ENCODE measurements around the gene BCKDHA.

BCKDHA gene

GRCh38 chr19:41364524-41365391 lies 32.9 kb upstream of the BCKDHA start:
- peak overlapping the region; percentile 85 for H3K9ac ChIP-seq (ENCODE audit: low read length)
- H3K4me1 ChIP-seq (ENCODE audit: insufficient read depth, low read length, severe bottlenecking), result peaks cover 22% of the 10 kb centered on the region
- no peaks in the 10 kb centered on the region for H4K20me1 ChIP-seq (ENCODE audit: insufficient read depth, low read length)
- H3K9me2 ChIP-seq (ENCODE audit: low read depth, low read length), result no peaks in the 10 kb centered on the region
- H3K36me3 ChIP-seq (ENCODE audit: insufficient read depth, low read length), result no peaks in the 10 kb centered on the region
- peak overlapping the region; percentile 75 for H3K4me3 ChIP-seq (ENCODE audit: low read depth, low read length, poor library complexity, severe bottlenecking)
- TF ChIP-seq EZH2 (IDR thresholded peaks at IDR 0.05; ENCODE audit: borderline replicate concordance, low read length), result no peak
- TF ChIP-seq, protein P1, sequence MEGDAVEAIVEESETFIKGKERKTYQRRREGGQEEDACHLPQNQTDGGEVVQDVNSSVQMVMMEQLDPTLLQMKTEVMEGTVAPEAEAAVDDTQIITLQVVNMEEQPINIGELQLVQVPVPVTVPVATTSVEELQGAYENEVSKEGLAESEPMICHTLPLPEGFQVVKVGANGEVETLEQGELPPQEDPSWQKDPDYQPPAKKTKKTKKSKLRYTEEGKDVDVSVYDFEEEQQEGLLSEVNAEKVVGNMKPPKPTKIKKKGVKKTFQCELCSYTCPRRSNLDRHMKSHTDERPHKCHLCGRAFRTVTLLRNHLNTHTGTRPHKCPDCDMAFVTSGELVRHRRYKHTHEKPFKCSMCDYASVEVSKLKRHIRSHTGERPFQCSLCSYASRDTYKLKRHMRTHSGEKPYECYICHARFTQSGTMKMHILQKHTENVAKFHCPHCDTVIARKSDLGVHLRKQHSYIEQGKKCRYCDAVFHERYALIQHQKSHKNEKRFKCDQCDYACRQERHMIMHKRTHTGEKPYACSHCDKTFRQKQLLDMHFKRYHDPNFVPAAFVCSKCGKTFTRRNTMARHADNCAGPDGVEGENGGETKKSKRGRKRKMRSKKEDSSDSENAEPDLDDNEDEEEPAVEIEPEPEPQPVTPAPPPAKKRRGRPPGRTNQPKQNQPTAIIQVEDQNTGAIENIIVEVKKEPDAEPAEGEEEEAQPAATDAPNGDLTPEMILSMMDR (IDR thresholded peaks at IDR 0.05; ENCODE audit: low read length), result no peak
- H3K27me3 ChIP-seq (ENCODE audit: insufficient read depth, low read length), result no peaks in the 10 kb centered on the region
- H3K27ac ChIP-seq (ENCODE audit: low read depth, low read length, poor library complexity, severe bottlenecking), result peak overlapping the region; percentile 95
- peak overlapping the region; percentile 80 for H3K4me2 ChIP-seq (ENCODE audit: low read length)
- H2AFZ ChIP-seq (ENCODE audit: low read length), result no peak overlapping the region
- H3K9me3 ChIP-seq (ENCODE audit: low read length), result no peaks in the 10 kb centered on the region
- H3K79me2 ChIP-seq (ENCODE audit: insufficient read depth, low read length), result peaks cover 5% of the 10 kb centered on the region; the same call in 1 of the 2 replicates
- no peaks in the 10 kb centered on the region for H3F3A ChIP-seq (ENCODE audit: insufficient read depth, low read length)

- H3K79me2 ChIP-seq (ENCODE audit: insufficient read depth, low read length), result peaks cover 5% of the 10 kb centered on the region; the same call in 1 of the 2 replicates
- H3K27me3 ChIP-seq (ENCODE audit: insufficient read depth, low read length), result no peaks in the 10 kb centered on the region
- H3F3A ChIP-seq (ENCODE audit: insufficient read depth, low read length), result no peaks in the 10 kb centered on the region
- no peak overlapping the region for H3K9ac ChIP-seq (ENCODE audit: low read length)
- H3K4me3 ChIP-seq (ENCODE audit: low read depth, low read length, poor library complexity, severe bottlenecking), result no peak overlapping the region
- no peaks in the 10 kb centered on the region for H4K20me1 ChIP-seq (ENCODE audit: insufficient read depth, low read length)
- no peak overlapping the region for H3K4me2 ChIP-seq (ENCODE audit: low read length)
- no peak overlapping the region for H3K27ac ChIP-seq (ENCODE audit: low read depth, low read length, poor library complexity, severe bottlenecking)
- peaks cover 22% of the 10 kb centered on the region for H3K4me1 ChIP-seq (ENCODE audit: insufficient read depth, low read length, severe bottlenecking)
- TF ChIP-seq, protein P1 (IDR thresholded peaks at IDR 0.05; ENCODE audit: low read length), result peak; percentile 24
- TF ChIP-seq EZH2 (IDR thresholded peaks at IDR 0.05; ENCODE audit: borderline replicate concordance, low read length), result no peak
- H3K9me2 ChIP-seq (ENCODE audit: low read depth, low read length), result no peaks in the 10 kb centered on the region
- H2AFZ ChIP-seq (ENCODE audit: low read length), result no peak overlapping the region
- H3K36me3 ChIP-seq (ENCODE audit: insufficient read depth, low read length), result no peaks in the 10 kb centered on the region
- no peaks in the 10 kb centered on the region for H3K9me3 ChIP-seq (ENCODE audit: low read length)
These were observed 31.5 kb upstream of the BCKDHA start for GRCh38 chr19:41366089-41366488.

DNA sequence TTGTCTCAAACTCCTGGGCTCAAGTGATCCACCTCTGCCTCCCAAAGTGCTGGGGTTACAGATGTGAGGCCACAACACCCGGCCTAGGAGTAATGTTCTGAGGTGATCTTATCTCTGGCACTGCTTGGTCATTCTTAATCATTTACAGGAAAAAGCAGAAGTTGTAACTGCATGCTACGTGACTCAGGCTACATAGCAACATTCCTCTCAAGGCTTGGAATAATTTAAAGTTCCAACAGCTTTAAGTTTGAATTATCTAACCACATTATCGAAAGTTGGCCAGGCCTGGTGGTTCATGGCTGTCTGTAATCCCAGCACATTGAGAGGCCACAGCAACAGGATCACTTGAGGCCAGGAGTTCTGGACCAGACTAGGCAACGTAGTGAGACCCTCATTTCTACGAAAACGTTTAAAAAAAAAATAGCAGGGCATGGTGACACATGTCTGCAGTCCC lies 29.7 kb upstream of the BCKDHA start:
- no peak for TF ChIP-seq EZH2 (IDR thresholded peaks at IDR 0.05; ENCODE audit: borderline replicate concordance, low read length)
- TF ChIP-seq, protein P1 (IDR thresholded peaks at IDR 0.05; ENCODE audit: low read length), result no peak
- Histone ChIP-seq H3K4me2 (ENCODE audit: low read length) (no peak overlapping the region), H3K79me2 (ENCODE audit: insufficient read depth, low read length) (peaks cover 5% of the 10 kb centered on the region; the same call in 1 of the 2 replicates), H3K36me3 (ENCODE audit: insufficient read depth, low read length) (no peaks in the 10 kb centered on the region), H4K20me1 (ENCODE audit: insufficient read depth, low read length) (no peaks in the 10 kb centered on the region), H3K27ac (ENCODE audit: low read depth, low read length, poor library complexity, severe bottlenecking) (peak overlapping the region; percentile 15), H3F3A (ENCODE audit: insufficient read depth, low read length) (no peaks in the 10 kb centered on the region), H3K4me3 (ENCODE audit: low read depth, low read length, poor library complexity, severe bottlenecking) (no peak overlapping the region), H3K4me1 (ENCODE audit: insufficient read depth, low read length, severe bottlenecking) (peaks cover 22% of the 10 kb centered on the region), H2AFZ (ENCODE audit: low read length) (no peak overlapping the region), H3K27me3 (ENCODE audit: insufficient read depth, low read length) (no peaks in the 10 kb centered on the region), H3K9me3 (ENCODE audit: low read length) (no peaks in the 10 kb centered on the region), H3K9me2 (ENCODE audit: low read depth, low read length) (no peaks in the 10 kb centered on the region), H3K9ac (ENCODE audit: low read length) (no peak overlapping the region)
